WI38 (cell line): Measurements from ENCODE around the gene ANKRD30A.
"Not testable (repeated sequence)": the region's sequence is repeated elsewhere in the genome, so short reads cannot be mapped to it uniquely, and the experiment has no call there.

Source experiments
- H3K4me3 ChIP-seq: 2 replicates; pipeline ENCODE4 v1.5.1; 2011; ENCODE audit warnings: low read depth, mild to moderate bottlenecking, control low read depth, low read length
- CTCF ChIP-seq: IDR thresholded peaks from 2 replicates; pipeline ENCODE4 v1.5.1; 2012; ENCODE audit warnings: low read depth, mild to moderate bottlenecking, control low read depth, low read length

The ANKRD30A gene

GRCh38 chr10:37226524-37226923 lies 101.1 kb downstream of the ANKRD30A start:
- no peak for TF ChIP-seq CTCF
- no peak overlapping the region for H3K4me3 ChIP-seq

- H3K4me3 ChIP-seq, result no peak overlapping the region
- TF ChIP-seq CTCF, result no peak
Measured at GRCh38 chr10:37234692-37235091, 109.3 kb downstream of the ANKRD30A start.

- H3K4me3 ChIP-seq, result no peak overlapping the region
- TF ChIP-seq CTCF, result no peak
Measured at GRCh38 chr10:37236093-37236492, 110.7 kb downstream of the ANKRD30A start.

GRCh38 chr10:37240223-37240622 lies 114.8 kb downstream of the ANKRD30A start:
- no peak for TF ChIP-seq CTCF
- no peak overlapping the region for H3K4me3 ChIP-seq

- H3K4me3 ChIP-seq, result no peak overlapping the region
- no peak for TF ChIP-seq CTCF
Measured at GRCh38 chr10:37246637-37247036, 121.2 kb downstream of the ANKRD30A start.

- not testable (repeated sequence) for H3K4me3 ChIP-seq
Measured at GRCh38 chr10:37255837-37256236, 130.4 kb downstream of the ANKRD30A start.

GRCh38 chr10:37263304-37263703 lies 137.9 kb downstream of the ANKRD30A start:
- TF ChIP-seq CTCF, result no peak
- H3K4me3 ChIP-seq, result no peak overlapping the region

- TF ChIP-seq CTCF, result no peak
- no peak overlapping the region for H3K4me3 ChIP-seq
Measured at GRCh38 chr10:37268266-37268665, 142.9 kb downstream of the ANKRD30A start.
